B cell (primary cell): ENCODE measurements around the gene SFXN5. TPM values are rescaled to one million over a fixed set of nuclear protein-coding genes. Genes with fewer than 3 reads are reported as not detected.

Source experiments
- ATAC-seq: fragments of 200-7000 bp; cut with Tn5 transposase; one replicate; pipeline ENCODE4 v1.10.0; 2021; ENCODE audit warnings: low read depth, mild to moderate bottlenecking, moderate number of reproducible peaks, moderate library complexity
- CTCF ChIA-PET: fragments of 350-600 bp; sonication (Branson Sonifier 250); formaldehyde crosslinking; loops from one replicate; lab custom pipeline; 2021; ENCODE audit warnings: antibody characterized with exemption, inconsistent platforms; lab: Charles Lee
- POLR2A ChIA-PET: fragments of 350-600 bp; sonication (Branson Sonifier 250); formaldehyde crosslinking; loops from one replicate; lab custom pipeline; 2021; ENCODE audit warnings: antibody characterized with exemption; lab: Charles Lee
- DNase-seq: peaks from one replicate; pipeline ENCODE4 v3.0.0; 2013
- H2AFZ ChIP-seq: 2 replicates; pipeline ENCODE4 v1.6.1; 2012; ENCODE audit warnings: mild to moderate bottlenecking, low read depth, low read length; ENCODE audit not compliant: insufficient read depth, poor library complexity, severe bottlenecking
- H3K27ac ChIP-seq, 2 donors: 1 replicate in 1 of 2; 2 replicates in 1 of 2; pipeline ENCODE4 v1.5.1; 2012 to 2013; ENCODE audit warnings: low read length in 2 of 2, mild to moderate bottlenecking in 2 of 2, moderate library complexity in 1 of 2
- H3K27me3 ChIP-seq, 4 experiments: fragments of 200-600 bp in 1 of 4; sonication (generic) in 1 of 4; replicated peaks in 1 of 4; 1 replicate in 2 of 4; 2 replicates in 2 of 4; pipeline versions ENCODE4 v1.6.1 to v1.7.0; 2013 to 2016; ENCODE audit warnings: low read length in 3 of 4, mild to moderate bottlenecking in 2 of 4, mixed read lengths in 1 of 4, moderate library complexity in 1 of 4; ENCODE audit not compliant: insufficient read depth in 4 of 4, control insufficient read depth in 3 of 4; ENCODE audit errors: control extremely low read depth in 1 of 4
- H3K36me3 ChIP-seq, 2 experiments: replicated peaks in 1 of 2; 1 replicate in 1 of 2; 2 replicates in 1 of 2; pipeline versions ENCODE4 v1.6.1 to v1.7.1; 2013; ENCODE audit warnings: low read length in 1 of 2; ENCODE audit not compliant: insufficient read depth in 2 of 2, control insufficient read depth in 1 of 2; ENCODE audit errors: control extremely low read depth in 1 of 2, extremely low read depth in 1 of 2
- H3K4me1 ChIP-seq, 2 donors: fragments of 200-600 bp in 1 of 2; sonication (generic) in 1 of 2; 1 replicate in 1 of 2; 2 replicates in 1 of 2; pipeline versions ENCODE4 v1.5.1 to v1.6.1; 2013 to 2017; ENCODE audit warnings: low read length in 2 of 2; ENCODE audit not compliant: control insufficient read depth in 2 of 2, insufficient read depth in 2 of 2
- H3K4me2 ChIP-seq: replicated peaks from 2 replicates; pipeline ENCODE3; 2012; ENCODE audit warnings: mild to moderate bottlenecking, low read depth, low read length; ENCODE audit not compliant: poor library complexity, severe bottlenecking
- H3K4me3 ChIP-seq, 5 experiments: fragments of 200-600 bp in 1 of 5; sonication (generic) in 1 of 5; 1 replicate in 3 of 5; 2 replicates in 2 of 5; pipeline versions ENCODE4 v1.5.1 to v1.7.0; 2011 to 2016; ENCODE audit warnings: low read length in 4 of 5, mild to moderate bottlenecking in 4 of 5, low read depth in 2 of 5, control low read depth in 1 of 5, moderate library complexity in 1 of 5; ENCODE audit not compliant: insufficient read depth in 1 of 5; ENCODE audit errors: control extremely low read depth in 1 of 5, extremely low read depth in 1 of 5
- H3K79me2 ChIP-seq: fragments of 200-600 bp; sonication (generic); one replicate; pipeline ENCODE4 v1.6.0; 2016; ENCODE audit warnings: low read length; ENCODE audit not compliant: control insufficient read depth, insufficient read depth
- H3K9ac ChIP-seq: fragments of 200-600 bp; sonication (generic); 2 replicates; pipeline ENCODE4 v1.6.1; 2017; ENCODE audit warnings: mild to moderate bottlenecking, low read length, moderate library complexity
- H3K9me3 ChIP-seq, 3 donors: one replicate each; pipeline versions ENCODE4 v1.6.1 to v1.7.1; 2013; ENCODE audit warnings: low read length in 2 of 3; ENCODE audit not compliant: control insufficient read depth in 2 of 3, insufficient read depth in 1 of 3; ENCODE audit errors: control extremely low read depth in 1 of 3
- H4K20me1 ChIP-seq: 2 replicates; pipeline ENCODE4 v1.6.0; 2012; ENCODE audit warnings: mild to moderate bottlenecking, low read length; ENCODE audit not compliant: insufficient read depth, control insufficient read depth, poor library complexity, severe bottlenecking
- H3K27ac Mint-ChIP-seq: one replicate; pipeline ENCODE4 v1.8.0; 2021; ENCODE audit warnings: mixed read lengths
- H3K27me3 Mint-ChIP-seq: one replicate; pipeline ENCODE4 v1.8.0; 2021; ENCODE audit warnings: mixed read lengths
- H3K4me1 Mint-ChIP-seq: one replicate; pipeline ENCODE4 v1.8.0; 2021; ENCODE audit warnings: mixed read lengths
- H3K4me3 Mint-ChIP-seq: one replicate; pipeline ENCODE4 v1.8.0; 2021; ENCODE audit warnings: mixed read lengths
- H3K9me3 Mint-ChIP-seq: one replicate; pipeline ENCODE4 v1.8.0; 2022; ENCODE audit warnings: mixed read lengths; ENCODE audit not compliant: insufficient read depth
- EZH2 ChIP-seq: IDR thresholded peaks from 2 replicates; pipeline ENCODE4 v1.6.1; 2012; ENCODE audit warnings: borderline replicate concordance, low read depth, mild to moderate bottlenecking, moderate library complexity, low read length; ENCODE audit not compliant: insufficient read depth, poor library complexity, severe bottlenecking
- WGBS: methylation state at CpG from one replicate; pipeline ENCODE4 v1.1.5; 2013; ENCODE audit warnings: missing lambda C conversion rate; ENCODE audit not compliant: insufficient coverage; 5-methylcytosine and 5-hydroxymethylcytosine counted together
- intact Hi-C: fragments of 100-400 bp; cut with micrococcal nuclease; formaldehyde crosslinking; loops from one replicate; pipeline ENCODE4 v1.10.0; 2022
- polyA plus RNA-seq: library from polyadenylated mRNA; depleted of rRNA; stranded (reverse); fragments of >200 nt; gene quantifications from 2 replicates; pipeline ENCODE4 v1.2.3, GENCODE V29; 2012
- total RNA-seq, 2 donors: library from RNA; stranded (reverse); fragments of 120-200 nt in 1 of 2; gene quantifications; 1 replicate in 1 of 2; 2 replicates in 1 of 2; pipeline versions ENCODE4 v1.2.3 to v1.2.4, GENCODE V29; 2013 to 2022
- TF ChIP-seq, protein P1 (sequence below): fragments of 200-600 bp; IDR thresholded peaks from one replicate; pipeline ENCODE4 v1.8.0; 2022; ENCODE audit warnings: antibody characterized with exemption, mild to moderate bottlenecking

SFXN5 gene
- total and polyA plus RNA-seq, 2 donors (not counting 1 experiment from before 2014, with no cell fraction given): 8.0 to 16.9 TPM

DNA sequence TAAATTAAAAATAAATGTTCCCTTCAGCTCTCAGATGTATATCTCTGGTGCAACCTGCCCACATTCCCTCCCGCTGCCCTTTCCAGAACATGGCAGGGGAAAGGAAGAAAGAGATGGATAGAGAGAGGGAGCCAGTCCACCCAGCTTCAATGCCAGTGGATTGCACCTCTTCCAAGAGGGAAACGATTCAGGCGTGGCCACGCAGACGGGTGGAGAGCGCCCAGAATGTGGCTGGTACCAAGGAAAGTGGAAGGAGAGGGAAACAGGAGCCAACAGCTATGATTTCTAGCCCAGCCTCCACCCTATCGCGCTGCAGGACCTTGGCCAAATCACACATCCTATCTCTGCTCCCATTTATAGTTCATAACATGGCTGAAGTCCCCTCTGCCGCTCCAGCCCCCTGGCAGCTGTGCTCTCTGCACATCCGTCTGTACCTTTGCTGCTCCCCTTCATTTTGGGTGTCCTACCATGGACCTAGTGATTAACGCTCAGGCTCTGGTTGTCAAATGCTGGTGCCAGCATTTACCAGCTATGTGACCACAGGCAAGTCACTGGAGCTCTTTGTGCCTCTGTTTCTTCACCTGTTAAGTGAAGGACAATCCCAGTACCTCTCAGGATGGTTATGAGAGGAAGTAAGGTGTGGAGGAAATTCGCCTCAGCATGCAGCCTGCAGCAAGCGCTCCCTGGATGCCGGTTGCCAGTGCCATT lies 66.5 kb downstream of the SFXN5 start:
- no peak for TF ChIP-seq EZH2
- TF ChIP-seq, protein P1, sequence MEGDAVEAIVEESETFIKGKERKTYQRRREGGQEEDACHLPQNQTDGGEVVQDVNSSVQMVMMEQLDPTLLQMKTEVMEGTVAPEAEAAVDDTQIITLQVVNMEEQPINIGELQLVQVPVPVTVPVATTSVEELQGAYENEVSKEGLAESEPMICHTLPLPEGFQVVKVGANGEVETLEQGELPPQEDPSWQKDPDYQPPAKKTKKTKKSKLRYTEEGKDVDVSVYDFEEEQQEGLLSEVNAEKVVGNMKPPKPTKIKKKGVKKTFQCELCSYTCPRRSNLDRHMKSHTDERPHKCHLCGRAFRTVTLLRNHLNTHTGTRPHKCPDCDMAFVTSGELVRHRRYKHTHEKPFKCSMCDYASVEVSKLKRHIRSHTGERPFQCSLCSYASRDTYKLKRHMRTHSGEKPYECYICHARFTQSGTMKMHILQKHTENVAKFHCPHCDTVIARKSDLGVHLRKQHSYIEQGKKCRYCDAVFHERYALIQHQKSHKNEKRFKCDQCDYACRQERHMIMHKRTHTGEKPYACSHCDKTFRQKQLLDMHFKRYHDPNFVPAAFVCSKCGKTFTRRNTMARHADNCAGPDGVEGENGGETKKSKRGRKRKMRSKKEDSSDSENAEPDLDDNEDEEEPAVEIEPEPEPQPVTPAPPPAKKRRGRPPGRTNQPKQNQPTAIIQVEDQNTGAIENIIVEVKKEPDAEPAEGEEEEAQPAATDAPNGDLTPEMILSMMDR: no peak
- Histone ChIP-seq H3K27ac (no peak overlapping the region), H2AFZ (no peak overlapping the region), H3K9me3 (no peaks in the 10 kb centered on the region), H3K4me2 (no peak overlapping the region), H3K36me3 (no peaks in the 10 kb centered on the region), H3K79me2 (no peaks in the 10 kb centered on the region), H3K9ac (no peak overlapping the region), H3K4me3 (no peak overlapping the region), H3K4me1 (no peaks in the 10 kb centered on the region), H4K20me1 (no peaks in the 10 kb centered on the region), H3K27me3 (no peaks in the 10 kb centered on the region)
- DNase-seq: no peak
- no peak for ATAC-seq
- ChIA-PET POLR2A (no interaction called here), CTCF (interaction anchor here (1.0 to 2.3 kb wide), 2 partner anchors 12 to 30 kb away, joined by 3 to 13 read pairs; no protein-coding TSS in a partner anchor)
- H3K4me3 Mint-ChIP-seq: no peak overlapping the region
- no peaks in the 10 kb centered on the region for H3K27me3 Mint-ChIP-seq
- no peak overlapping the region for H3K27ac Mint-ChIP-seq
- intact Hi-C loops: no loop called here
- H3K4me1 Mint-ChIP-seq: no peaks in the 10 kb centered on the region
- H3K9me3 Mint-ChIP-seq: no peaks in the 10 kb centered on the region
- 94% methylated on average over 9 of the region's 14 CpGs for WGBS

- no peak for TF ChIP-seq EZH2
- TF ChIP-seq, protein P1: no peak
- H3K4me3 ChIP-seq: no peak overlapping the region
- ATAC-seq: no peak
- Mint-ChIP-seq H3K9me3 (no peaks in the 10 kb centered on the region), H3K27ac (no peak overlapping the region), H3K4me3 (no peak overlapping the region), H3K4me1 (no peaks in the 10 kb centered on the region), H3K27me3 (no peaks in the 10 kb centered on the region)
- intact Hi-C loops: no loop called here
- no peaks in the 10 kb centered on the region for H3K79me2 ChIP-seq
- no peaks in the 10 kb centered on the region for H3K27me3 ChIP-seq
- ChIA-PET CTCF (interaction anchor here (1.0 to 2.3 kb wide), 2 partner anchors 11 to 29 kb away, joined by 3 to 13 read pairs; no protein-coding TSS in a partner anchor), POLR2A (no interaction called here)
- H2AFZ ChIP-seq: no peak overlapping the region
- no peaks in the 10 kb centered on the region for H3K9me3 ChIP-seq
- no peak overlapping the region for H3K4me2 ChIP-seq
- DNase-seq: no peak
- no peak overlapping the region for H3K27ac ChIP-seq
- WGBS: 97% methylated on average over 11 of the region's 12 CpGs
- H3K36me3 ChIP-seq: no peaks in the 10 kb centered on the region
- H3K9ac ChIP-seq: no peak overlapping the region
- no peaks in the 10 kb centered on the region for H4K20me1 ChIP-seq
- no peaks in the 10 kb centered on the region for H3K4me1 ChIP-seq
These were observed 67.0 kb downstream of the SFXN5 start for GRCh38 chr2:73004466-73004865.
